Smooth muscle cell (in vitro differentiated cells): ENCODE measurements around the gene THSD4. TPM values are rescaled to one million over a fixed set of nuclear protein-coding genes. Genes with fewer than 3 reads are reported as not detected.

Source experiments
- DNase-seq: peaks from one replicate; lab custom pipeline; 2025; ENCODE audit not compliant: unreplicated experiment; lab: John Stamatoyannopoulos, UW
- H2AFZ ChIP-seq: fragments of 200-600 bp; sonication (generic); 2 replicates; pipeline ENCODE4 v1.6.0; 2016; ENCODE audit warnings: antibody characterized with exemption, low read depth, mild to moderate bottlenecking
- H3F3A ChIP-seq: fragments of 200-600 bp; sonication (generic); 2 replicates; pipeline ENCODE4 v1.6.0; 2017; ENCODE audit warnings: antibody characterized with exemption, low read depth
- H3K27ac ChIP-seq: fragments of 200-600 bp; sonication (generic); 2 replicates; pipeline ENCODE4 v1.5.1; 2016; ENCODE audit warnings: low read depth, mild to moderate bottlenecking
- H3K27me3 ChIP-seq: fragments of 200-600 bp; sonication (generic); 2 replicates; pipeline ENCODE4 v1.6.1; 2016; ENCODE audit warnings: low read depth, mild to moderate bottlenecking
- H3K36me3 ChIP-seq: fragments of 200-600 bp; sonication (generic); 2 replicates; pipeline ENCODE4 v1.5.1; 2016; ENCODE audit warnings: low read depth
- H3K4me1 ChIP-seq: fragments of 200-600 bp; sonication (generic); 2 replicates; pipeline ENCODE4 v1.5.1; 2016; ENCODE audit warnings: low read depth
- H3K4me2 ChIP-seq: fragments of 200-600 bp; sonication (generic); 2 replicates; pipeline ENCODE4 v1.6.0; 2016; ENCODE audit warnings: mild to moderate bottlenecking
- H3K4me3 ChIP-seq: fragments of 200-600 bp; sonication (generic); 2 replicates; pipeline ENCODE4 v1.5.1; 2016; ENCODE audit warnings: mild to moderate bottlenecking
- H3K79me2 ChIP-seq: fragments of 200-600 bp; sonication (generic); 2 replicates; pipeline ENCODE4 v1.6.0; 2016; ENCODE audit warnings: low read depth, mild to moderate bottlenecking
- H3K9ac ChIP-seq: fragments of 200-600 bp; sonication (generic); 2 replicates; pipeline ENCODE4 v1.6.0; 2016; ENCODE audit warnings: low read depth
- H3K9me3 ChIP-seq: fragments of 200-600 bp; sonication (generic); replicated peaks from 2 replicates; pipeline ENCODE4 v1.5.1; 2016; ENCODE audit warnings: low read depth
- H4K20me1 ChIP-seq: fragments of 200-600 bp; sonication (generic); 2 replicates; pipeline ENCODE4 v1.6.0; 2016; ENCODE audit warnings: low read depth
- CTCF ChIP-seq: fragments of 200-600 bp; sonication (generic); IDR thresholded peaks from 2 replicates; pipeline ENCODE4 v1.5.1; 2017; ENCODE audit warnings: borderline replicate concordance, mild to moderate bottlenecking, antibody characterized with exemption; ENCODE audit not compliant: insufficient read depth, poor library complexity, severe bottlenecking
- WGBS: methylation state at CpG from one replicate; pipeline ENCODE4 v1.1.7; 2016; ENCODE audit warnings: low lambda C conversion rate; 5-methylcytosine and 5-hydroxymethylcytosine counted together
- polyA plus RNA-seq: library from polyadenylated mRNA; unstranded; fragments of >200 nt; fragmentation: Nextera tagmentation; extraction: Ambion mirVana; gene quantifications from 2 replicates; pipeline ENCODE4 v1.2.1, GENCODE V29; 2016
- total RNA-seq: library from RNA; depleted of rRNA; stranded (reverse); fragments of >200 nt; gene quantifications from 2 replicates; pipeline ENCODE4 v1.2.3, GENCODE V29; 2014

Gene THSD4
- total and polyA plus RNA-seq, 2 experiments from 2014 or later, result 2.5 to 4.1 TPM

GRCh38 chr15:71198846-71199245, 83.6 kb downstream of the THSD4 start:
- no peak overlapping the region for H3K4me3 ChIP-seq
- no peaks in the 10 kb centered on the region for H3K27me3 ChIP-seq
- no peaks in the 10 kb centered on the region for H3K36me3 ChIP-seq
- no peak overlapping the region for H3K27ac ChIP-seq
- TF ChIP-seq CTCF, result no peak
- H4K20me1 ChIP-seq, result no peaks in the 10 kb centered on the region
- no peak overlapping the region for H2AFZ ChIP-seq
- H3K4me1 ChIP-seq, result peaks cover 2% of the 10 kb centered on the region
- no peaks in the 10 kb centered on the region for H3F3A ChIP-seq
- no peaks in the 10 kb centered on the region for H3K9me3 ChIP-seq
- no peak for DNase-seq
- H3K79me2 ChIP-seq, result no peaks in the 10 kb centered on the region
- H3K4me2 ChIP-seq, result no peak overlapping the region
- WGBS, result 91% methylated on average over 3 of the region's 3 CpGs
- H3K9ac ChIP-seq, result no peak overlapping the region

GRCh38 chr15:71199384-71200351, 84.4 kb downstream of the THSD4 start:
- no peaks in the 10 kb centered on the region for H3K36me3 ChIP-seq
- H3K4me3 ChIP-seq, result no peak overlapping the region
- H3K27me3 ChIP-seq, result no peaks in the 10 kb centered on the region
- TF ChIP-seq CTCF, result no peak
- 75% methylated on average over 6 of the region's 6 CpGs for WGBS
- no peaks in the 10 kb centered on the region for H3F3A ChIP-seq
- no peaks in the 10 kb centered on the region for H3K9me3 ChIP-seq
- no peaks in the 10 kb centered on the region for H3K79me2 ChIP-seq
- no peak overlapping the region for H3K9ac ChIP-seq
- H3K4me1 ChIP-seq, result peaks cover 6% of the 10 kb centered on the region
- H3K27ac ChIP-seq, result no peak overlapping the region
- H3K4me2 ChIP-seq, result no peak overlapping the region
- no peak for DNase-seq
- H2AFZ ChIP-seq, result no peak overlapping the region
- H4K20me1 ChIP-seq, result no peaks in the 10 kb centered on the region

- H3K27me3 ChIP-seq, result no peaks in the 10 kb centered on the region
- H3K4me3 ChIP-seq, result no peak overlapping the region
- peaks cover 6% of the 10 kb centered on the region for H3K4me1 ChIP-seq
- H3F3A ChIP-seq, result no peaks in the 10 kb centered on the region
- no peaks in the 10 kb centered on the region for H3K9me3 ChIP-seq
- no peak overlapping the region for H3K9ac ChIP-seq
- no peak overlapping the region for H2AFZ ChIP-seq
- H3K36me3 ChIP-seq, result no peaks in the 10 kb centered on the region
- WGBS, result 81% methylated on average over 9 of the region's 9 CpGs
- H4K20me1 ChIP-seq, result no peaks in the 10 kb centered on the region
- no peak overlapping the region for H3K4me2 ChIP-seq
- H3K79me2 ChIP-seq, result no peaks in the 10 kb centered on the region
- TF ChIP-seq CTCF, result no peak
- no peak for DNase-seq
- no peak overlapping the region for H3K27ac ChIP-seq
These were observed 86.2 kb downstream of the THSD4 start for GRCh38 chr15:71201477-71201876.
